ENCODE measurements around the gene PLIN3.
"Not testable (repeated sequence)": the region's sequence is repeated elsewhere in the genome, so short reads cannot be mapped to it uniquely, and the experiment has no call there.

Gene PLIN3

GRCh38 chr19:4889034-4889815 lies 21.8 kb upstream of the PLIN3 start:
- no peak for DNase-seq

GRCh38 chr19:4887803-4888202 lies 20.3 kb upstream of the PLIN3 start:
- not testable (repeated sequence) for DNase-seq

GRCh38 chr19:4884993-4885392 lies 17.5 kb upstream of the PLIN3 start:
- not testable (repeated sequence) for DNase-seq

GRCh38 chr19:4882874-4883273 lies 15.4 kb upstream of the PLIN3 start:
- not testable (repeated sequence) for DNase-seq

- no peak for DNase-seq
Observed at GRCh38 chr19:4879041-4879440, 11.6 kb upstream of the PLIN3 start.

GRCh38 chr19:4878491-4878968 lies 11.1 kb upstream of the PLIN3 start:
- peak; percentile 55 for DNase-seq

- no peak for DNase-seq
Observed at GRCh38 chr19:4877753-4878490, 10.5 kb upstream of the PLIN3 start.

- DNase-seq: no peak
Observed at GRCh38 chr19:4873930-4874329, 6.5 kb upstream of the PLIN3 start.

- no peak for DNase-seq
Observed at GRCh38 chr19:4871711-4872110, 4.2 kb upstream of the PLIN3 start.

GRCh38 chr19:4870025-4870700 lies 2.7 kb upstream of the PLIN3 start:
- peak; percentile 93 for DNase-seq

GRCh38 chr19:4868286-4868834 lies 893 bp upstream of the PLIN3 start:
- DNase-seq: no peak

GRCh38 chr19:4866595-4867424 lies 657 bp downstream of the PLIN3 start:
- peak; percentile 88 for DNase-seq

GRCh38 chr19:4861147-4861546 lies 6.3 kb downstream of the PLIN3 start:
- no peak for DNase-seq

- no peak for DNase-seq
Observed at GRCh38 chr19:4859697-4860096, 7.8 kb downstream of the PLIN3 start.

- not testable (repeated sequence) for DNase-seq
Observed at GRCh38 chr19:4856468-4856867, 11.0 kb downstream of the PLIN3 start.

GRCh38 chr19:4853506-4853905 lies 14.0 kb downstream of the PLIN3 start:
- not testable (repeated sequence) for DNase-seq

- no peak for DNase-seq
Observed at GRCh38 chr19:4852484-4852883, 15.0 kb downstream of the PLIN3 start.

GRCh38 chr19:4851551-4852290 lies 15.7 kb downstream of the PLIN3 start:
- DNase-seq: peak; percentile 79

GRCh38 chr19:4849019-4849418 lies 18.4 kb downstream of the PLIN3 start:
- no peak for DNase-seq

GRCh38 chr19:4847190-4847973 lies 20.1 kb downstream of the PLIN3 start:
- no peak for DNase-seq

- DNase-seq: not testable (repeated sequence)
Observed at GRCh38 chr19:4845975-4846374, 21.5 kb downstream of the PLIN3 start.
